Brain microvascular endothelial cell (primary cell): ENCODE data around the gene TMEM209.

Source experiments
- DNase-seq: peaks from one replicate; pipeline ENCODE4 v3.0.0-alpha.2; 2020
- H3K27ac ChIP-seq: fragments of 250-450 bp; sonication (Bioruptor Pico); 2 replicates; pipeline ENCODE4 v1.5.1; 2020; ENCODE audit warnings: mild to moderate bottlenecking, moderate library complexity
- H3K27me3 ChIP-seq: fragments of 250-450 bp; sonication (Bioruptor Pico); replicated peaks from 2 replicates; pipeline ENCODE4 v1.5.1; 2020; ENCODE audit warnings: mild to moderate bottlenecking
- H3K36me3 ChIP-seq: fragments of 250-450 bp; sonication (Bioruptor Pico); replicated peaks from 2 replicates; pipeline ENCODE4 v1.5.1; 2020; ENCODE audit warnings: mild to moderate bottlenecking
- H3K4me3 ChIP-seq: 2 replicates; pipeline ENCODE4 v1.5.1; 2011; ENCODE audit warnings: low read depth, mild to moderate bottlenecking, control low read depth, low read length, moderate library complexity
- CTCF ChIP-seq: IDR thresholded peaks from 2 replicates; pipeline ENCODE4 v1.5.1; 2011; ENCODE audit warnings: low read depth, mild to moderate bottlenecking, moderate library complexity, low read length, control low read depth, inconsistent platforms; ENCODE audit errors: missing control alignments
- in situ Hi-C: cut with HindIII; loops from 2 replicates; pipeline ENCODE4 v1.10.0; 2017; ENCODE audit warnings: low sequenced_read_pairs, low pct_ligation_motif_present

The TMEM209 gene

GRCh38 chr7:130210181-130210935 is 5.2 kb upstream of the TMEM209 start:
- no peak for DNase-seq
- TF ChIP-seq CTCF = no peak
- Histone ChIP-seq H3K4me3 (no peak overlapping the region), H3K36me3 (no peaks in the 10 kb centered on the region), H3K27ac (no peak overlapping the region), H3K27me3 (no peaks in the 10 kb centered on the region)
- in situ Hi-C loops = no loop called here

- H3K4me3 ChIP-seq = no peak overlapping the region
Measured at GRCh38 chr7:130208516-130208915, 3.3 kb upstream of the TMEM209 start.

GRCh38 chr7:130207642-130208041 is 2.4 kb upstream of the TMEM209 start, which contains the start of gene SSMEM1:
TSS of gene SSMEM1 (plus strand) at chr7:130207860. CDS start at chr7:130207911, 51 bp downstream.
- Histone ChIP-seq H3K27me3 (no peaks in the 10 kb centered on the region), H3K27ac (no peak within 1 kb of the TSS), H3K36me3 (peaks cover 5% of the 10 kb centered on the region), H3K4me3 (no peak within 1 kb of the TSS)
- no peak for TF ChIP-seq CTCF
- in situ Hi-C loops = no loop called here
- DNase-seq = no peak

More at GRCh38 chr7:130208516-130208915, 3.3 kb upstream of the TMEM209 start:
- TF ChIP-seq CTCF = no peak
- Histone ChIP-seq H3K36me3 (peaks cover under 1% of the 10 kb centered on the region), H3K27ac (no peak overlapping the region), H3K27me3 (no peaks in the 10 kb centered on the region)
- in situ Hi-C loops = no loop called here
- no peak for DNase-seq

- Histone ChIP-seq H3K36me3 (peaks cover 10% of the 10 kb centered on the region), H3K4me3 (no peak overlapping the region), H3K27ac (no peak overlapping the region), H3K27me3 (no peaks in the 10 kb centered on the region)
- TF ChIP-seq CTCF = peak; percentile 6
- in situ Hi-C loops = no loop called here
- no peak for DNase-seq
Measured at GRCh38 chr7:130207033-130207432, 1.8 kb upstream of the TMEM209 start.

- Histone ChIP-seq H3K4me3 (no peak overlapping the region), H3K36me3 (peaks cover 22% of the 10 kb centered on the region), H3K27ac (no peak overlapping the region), H3K27me3 (no peaks in the 10 kb centered on the region)
- in situ Hi-C loops = no loop called here
- TF ChIP-seq CTCF = no peak
- no peak for DNase-seq
Measured at GRCh38 chr7:130201796-130202195, 3.4 kb downstream of the TMEM209 start.

GRCh38 chr7:130197094-130197493 is 8.1 kb downstream of the TMEM209 start:
- Histone ChIP-seq H3K27me3 (no peaks in the 10 kb centered on the region), H3K36me3 (peaks cover 14% of the 10 kb centered on the region), H3K27ac (no peak overlapping the region), H3K4me3 (no peak overlapping the region)
- no peak for DNase-seq
- no peak for TF ChIP-seq CTCF
- in situ Hi-C loops = no loop called here
